Measurements from ENCODE around the gene BCKDHA. TPM values are rescaled to one million over a fixed set of nuclear protein-coding genes. Genes with fewer than 3 reads are reported as not detected.

The BCKDHA gene
- total RNA-seq, 2 experiments from 2014 or later: 12.2 to 13.1 TPM

GRCh38 chr19:41428481-41428859 lies 30.9 kb downstream of the BCKDHA start:
- Histone ChIP-seq H3K27me3 (ENCODE audit: control insufficient read depth in 1 of 2, insufficient read depth in 2 of 2, low read length in 2 of 2) (no peaks in the 10 kb centered on the region), H3K27ac (ENCODE audit: low read depth in 1 of 2, low read length in 2 of 2) (peak overlapping the region; percentile 41 to 76), H3K36me3 (ENCODE audit: insufficient read depth, low read length) (peaks cover 47% of the 10 kb centered on the region), H3K4me3 (ENCODE audit: low read length) (peak overlapping the region; percentile 54), H3K9me3 (ENCODE audit: control insufficient read depth in 1 of 2, insufficient read depth in 1 of 2, low read length in 2 of 2) (no peaks in the 10 kb centered on the region), H3K4me1 (ENCODE audit: insufficient read depth, low read length) (peaks cover 63% of the 10 kb centered on the region)
- ChIA-PET CTCF (interaction anchor here (0.5 to 1.2 kb wide), 3 partner anchors 11 to 292 kb away, joined by 3 to 6 read pairs (median 4); partner anchors contain the start of gene DMAC2), POLR2A (interaction anchor here (1.2 to 1.7 kb wide), 2 partner anchors 11 to 164 kb away, joined by 4 to 8 read pairs; partner anchors contain the start of genes DMAC2 and HNRNPUL1)
- Mint-ChIP-seq H3K27me3 (no peaks in the 10 kb centered on the region), H3K4me3 (no peak overlapping the region), H3K36me3 (ENCODE audit: low read depth) (peaks cover 48% of the 10 kb centered on the region), H3K27ac (peak overlapping the region; percentile 75), H3K4me1 (ENCODE audit: low read depth) (peaks cover 36% of the 10 kb centered on the region), H3K9me3 (no peaks in the 10 kb centered on the region)
- ATAC-seq (ENCODE audit: poor library complexity) (no peak), DNase-seq (no peak)
- intact Hi-C loops (cut with DNase I, micrococcal nuclease): no loop called here
- no peak for TF ChIP-seq CTCF (IDR thresholded peaks at IDR 0.05)

- DNase-seq: no peak
- no peak overlapping the region for H3K27ac Mint-ChIP-seq
- no peaks in the 10 kb centered on the region for H3K9me3 Mint-ChIP-seq
Measured at GRCh38 chr19:41430922-41431321, 33.3 kb downstream of the BCKDHA start.

More at GRCh38 chr19:41430922-41431321, 33.3 kb downstream of the BCKDHA start:
- Histone ChIP-seq H3K27ac (ENCODE audit: low read depth in 1 of 2, low read length in 2 of 2) (no peak overlapping the region), H3K27me3 (ENCODE audit: control insufficient read depth in 1 of 2, insufficient read depth in 2 of 2, low read length in 2 of 2) (no peaks in the 10 kb centered on the region), H3K36me3 (ENCODE audit: insufficient read depth, low read length) (peaks cover 37% of the 10 kb centered on the region), H3K4me3 (ENCODE audit: low read length) (no peak overlapping the region), H3K9me3 (ENCODE audit: control insufficient read depth in 1 of 2, insufficient read depth in 1 of 2, low read length in 2 of 2) (no peaks in the 10 kb centered on the region), H3K4me1 (ENCODE audit: insufficient read depth, low read length) (peaks cover 42% of the 10 kb centered on the region)
- H3K4me3 Mint-ChIP-seq: no peak overlapping the region
- peaks cover 34% of the 10 kb centered on the region for H3K4me1 Mint-ChIP-seq (ENCODE audit: low read depth)
- peaks cover 42% of the 10 kb centered on the region for H3K36me3 Mint-ChIP-seq (ENCODE audit: low read depth)
- TF ChIP-seq CTCF (IDR thresholded peaks at IDR 0.05): no peak
- POLR2A ChIA-PET: interaction anchor here (0.7 to 1.0 kb wide), 2 partner anchors 9 to 130 kb away, joined by 3 read pairs; partner anchors contain the start of gene DMAC2
- no peak for ATAC-seq (ENCODE audit: poor library complexity)
- intact Hi-C loops (cut with DNase I, micrococcal nuclease): loop anchor here in 1 of 2 experiments (10.0 kb wide), 1 partner anchor 1086 kb away; the partner anchor contains the start of genes C19orf47 and PLD3
- no peaks in the 10 kb centered on the region for H3K27me3 Mint-ChIP-seq
- CTCF ChIA-PET: no interaction called here

Measured in CD4-positive, alpha-beta T cell (primary cell).